NT2/D1 (cell line): ENCODE data around the gene LRP8.

Source experiments
- SUZ12 ChIP-seq: IDR thresholded peaks from 2 replicates; pipeline ENCODE4 v1.6.1; 2011; ENCODE audit not compliant: insufficient read length, insufficient read depth; ENCODE audit errors: extremely low read depth
- YY1 ChIP-seq: IDR thresholded peaks from 2 replicates; pipeline ENCODE4 v1.6.1; 2011; ENCODE audit not compliant: insufficient read length, insufficient read depth
- ZNF274 ChIP-seq: IDR thresholded peaks from 2 replicates; pipeline ENCODE4 v1.6.1; 2011; ENCODE audit warnings: mild to moderate bottlenecking, low read depth, low read length

- TF ChIP-seq YY1 (no peak), ZNF274 (no peak), SUZ12 (no peak)
These were observed 34.7 kb downstream of the LRP8 start for GRCh38 chr1:53293123-53293522.
